K562 (cell line): ENCODE data around the gene TREH.
"Not testable (repeated sequence)": the region's sequence is repeated elsewhere in the genome, so short reads cannot be mapped to it uniquely, and the experiment has no call there.

Experiments used
- EZH2 ChIP-seq: IDR thresholded peaks from 2 replicates; pipeline ENCODE4 v1.6.1; 2012; ENCODE audit warnings: low read depth, mild to moderate bottlenecking, inconsistent platforms, low read length, borderline replicate concordance
- KAT7 ChIP-seq: sonication (generic); formaldehyde crosslinking; IDR thresholded peaks from 2 replicates; pipeline ENCODE4 v1.8.0; 2022; ENCODE audit warnings: missing genetic modification reagents, mild to moderate bottlenecking, borderline replicate concordance
- KDM1A ChIP-seq, 2 experiments: fragments of 450-650 bp; IDR thresholded peaks; 2 replicates each; pipeline ENCODE4 v1.6.1; 2016; ENCODE audit warnings: mild to moderate bottlenecking in 2 of 2
- THRAP3 ChIP-seq: fragments of 450-650 bp; IDR thresholded peaks from 2 replicates; pipeline ENCODE4 v1.6.1; 2016; ENCODE audit warnings: mild to moderate bottlenecking, inconsistent platforms, borderline replicate concordance
- TF ChIP-seq, protein P1 (sequence below): IDR thresholded peaks from 3 replicates; pipeline ENCODE4 v1.6.1; 2011; ENCODE audit warnings: borderline replicate concordance, mild to moderate bottlenecking; ENCODE audit not compliant: insufficient read length, insufficient read depth
- TF ChIP-seq, protein P2 (sequence below): sonication (generic); formaldehyde crosslinking; IDR thresholded peaks from 2 replicates; pipeline ENCODE4 v1.8.0; 2023; ENCODE audit warnings: mild to moderate bottlenecking, missing genetic modification reagents

DNA sequence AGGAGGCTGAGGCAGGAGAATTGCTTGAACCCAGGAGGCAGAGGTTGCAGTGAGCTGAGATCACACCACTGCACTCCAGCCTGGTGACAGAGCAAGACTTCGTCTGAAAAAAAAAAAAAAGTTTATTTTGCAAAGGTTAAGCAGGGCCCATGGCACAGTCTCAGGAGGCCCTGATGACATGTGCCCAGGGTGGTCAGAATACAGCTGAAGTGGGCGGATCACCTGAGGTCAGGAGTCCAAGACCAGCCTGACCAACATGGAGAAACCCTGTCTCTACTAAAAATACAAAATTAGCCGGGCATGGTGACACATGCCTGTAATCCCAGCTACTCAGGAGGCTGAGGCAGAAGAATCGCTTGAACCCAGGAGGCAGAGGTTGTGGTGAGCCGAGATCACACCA lies 35.0 kb upstream of the TREH start:
- not testable (repeated sequence) for TF ChIP-seq KDM1A (IDR thresholded peaks at IDR 0.05); THRAP3; EZH2; KAT7 (CRISPR knock-in tag)
- TF ChIP-seq, protein P1, sequence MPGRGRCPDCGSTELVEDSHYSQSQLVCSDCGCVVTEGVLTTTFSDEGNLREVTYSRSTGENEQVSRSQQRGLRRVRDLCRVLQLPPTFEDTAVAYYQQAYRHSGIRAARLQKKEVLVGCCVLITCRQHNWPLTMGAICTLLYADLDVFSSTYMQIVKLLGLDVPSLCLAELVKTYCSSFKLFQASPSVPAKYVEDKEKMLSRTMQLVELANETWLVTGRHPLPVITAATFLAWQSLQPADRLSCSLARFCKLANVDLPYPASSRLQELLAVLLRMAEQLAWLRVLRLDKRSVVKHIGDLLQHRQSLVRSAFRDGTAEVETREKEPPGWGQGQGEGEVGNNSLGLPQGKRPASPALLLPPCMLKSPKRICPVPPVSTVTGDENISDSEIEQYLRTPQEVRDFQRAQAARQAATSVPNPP = not testable (repeated sequence)
- TF ChIP-seq, protein P2, sequence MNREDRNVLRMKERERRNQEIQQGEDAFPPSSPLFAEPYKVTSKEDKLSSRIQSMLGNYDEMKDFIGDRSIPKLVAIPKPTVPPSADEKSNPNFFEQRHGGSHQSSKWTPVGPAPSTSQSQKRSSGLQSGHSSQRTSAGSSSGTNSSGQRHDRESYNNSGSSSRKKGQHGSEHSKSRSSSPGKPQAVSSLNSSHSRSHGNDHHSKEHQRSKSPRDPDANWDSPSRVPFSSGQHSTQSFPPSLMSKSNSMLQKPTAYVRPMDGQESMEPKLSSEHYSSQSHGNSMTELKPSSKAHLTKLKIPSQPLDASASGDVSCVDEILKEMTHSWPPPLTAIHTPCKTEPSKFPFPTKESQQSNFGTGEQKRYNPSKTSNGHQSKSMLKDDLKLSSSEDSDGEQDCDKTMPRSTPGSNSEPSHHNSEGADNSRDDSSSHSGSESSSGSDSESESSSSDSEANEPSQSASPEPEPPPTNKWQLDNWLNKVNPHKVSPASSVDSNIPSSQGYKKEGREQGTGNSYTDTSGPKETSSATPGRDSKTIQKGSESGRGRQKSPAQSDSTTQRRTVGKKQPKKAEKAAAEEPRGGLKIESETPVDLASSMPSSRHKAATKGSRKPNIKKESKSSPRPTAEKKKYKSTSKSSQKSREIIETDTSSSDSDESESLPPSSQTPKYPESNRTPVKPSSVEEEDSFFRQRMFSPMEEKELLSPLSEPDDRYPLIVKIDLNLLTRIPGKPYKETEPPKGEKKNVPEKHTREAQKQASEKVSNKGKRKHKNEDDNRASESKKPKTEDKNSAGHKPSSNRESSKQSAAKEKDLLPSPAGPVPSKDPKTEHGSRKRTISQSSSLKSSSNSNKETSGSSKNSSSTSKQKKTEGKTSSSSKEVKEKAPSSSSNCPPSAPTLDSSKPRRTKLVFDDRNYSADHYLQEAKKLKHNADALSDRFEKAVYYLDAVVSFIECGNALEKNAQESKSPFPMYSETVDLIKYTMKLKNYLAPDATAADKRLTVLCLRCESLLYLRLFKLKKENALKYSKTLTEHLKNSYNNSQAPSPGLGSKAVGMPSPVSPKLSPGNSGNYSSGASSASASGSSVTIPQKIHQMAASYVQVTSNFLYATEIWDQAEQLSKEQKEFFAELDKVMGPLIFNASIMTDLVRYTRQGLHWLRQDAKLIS (CRISPR knock-in tag) = not testable (repeated sequence)
